HCT116 (cell line): ENCODE data around the gene SLC4A9. TPM values are rescaled to one million over a fixed set of nuclear protein-coding genes. Genes with fewer than 3 reads are reported as not detected.

ENCODE experiments used
- ATAC-seq: fragments of 200-7000 bp; cut with Tn5 transposase; 2 replicates; pipeline ENCODE4 v1.9.1; 2020; ENCODE audit warnings: mild to moderate bottlenecking, moderate library complexity
- BruUV-seq: library from RNA; stranded (reverse); fragments of 400-500 nt; replicated peaks from 2 replicates; lab custom pipeline; 2021; lab: Mats Ljungman, UMichigan
- CTCF ChIA-PET: fragments of 300-600 bp; sonication (Branson Sonifier 250); formaldehyde crosslinking; loops from one replicate; lab custom pipeline; 2021; ENCODE audit warnings: antibody characterized with exemption; lab: Charles Lee
- POLR2A ChIA-PET: fragments of 300-600, 350-600 bp; sonication (Branson Sonifier 250); formaldehyde crosslinking; loops from one replicate; lab custom pipeline; 2021; ENCODE audit warnings: antibody characterized with exemption; lab: Charles Lee
- RAD21 ChIA-PET, 2 experiments: fragments of 300-600 bp; sonication (Branson Sonifier 250); formaldehyde crosslinking; loops; one replicate each; lab custom pipeline; 2023; ENCODE audit warnings: low total read pairs in 2 of 2; ENCODE audit not compliant: uncharacterized antibody in 2 of 2, unreplicated experiment in 2 of 2, low non-redundant PET in 1 of 2; lab: Charles Lee
- DNase-seq: peaks from one replicate; pipeline ENCODE4 v3.0.0-alpha.2; 2010; ENCODE audit warnings: low read depth, low spot score
- H2AFZ ChIP-seq: fragments of 200-600 bp; shearing (Covaris generic), sonication (generic); 2 replicates; pipeline ENCODE4 v1.6.1; 2017; ENCODE audit warnings: low read depth, mixed run types, mixed read lengths, antibody characterized with exemption, low read length; ENCODE audit not compliant: poor library complexity, severe bottlenecking
- H3K27ac ChIP-seq: 2 replicates; pipeline ENCODE4 v1.5.1; 2012; ENCODE audit warnings: low read depth, low read length
- H3K27me3 ChIP-seq: fragments of 200-600 bp; sonication (generic); 2 replicates; pipeline ENCODE4 v1.6.1; 2016; ENCODE audit warnings: mixed run types, low read length, mixed read lengths; ENCODE audit not compliant: insufficient read depth
- H3K36me3 ChIP-seq, 2 experiments: fragments of 200-500 bp in 1 of 2; fragments of 200-600 bp in 1 of 2; sonication (Bioruptor generic) in 1 of 2; sonication (generic) in 1 of 2; 2 replicates each; pipeline versions ENCODE4 v1.5.1 to v1.6.1; 2014 to 2016; ENCODE audit warnings: low read length in 2 of 2, inconsistent platforms in 1 of 2, mixed read lengths in 1 of 2, mixed run types in 1 of 2; ENCODE audit not compliant: insufficient read depth in 2 of 2, control insufficient read depth in 1 of 2
- H3K4me1 ChIP-seq, 2 experiments: fragments of 200-600 bp in 1 of 2; sonication (generic) in 1 of 2; 2 replicates each; pipeline versions ENCODE4 v1.5.1 to v1.6.1; 2012 to 2017; ENCODE audit warnings: low read length in 2 of 2, inconsistent platforms in 1 of 2, mild to moderate bottlenecking in 1 of 2, mixed read lengths in 1 of 2, mixed run types in 1 of 2, moderate library complexity in 1 of 2; ENCODE audit not compliant: insufficient read depth in 2 of 2, control insufficient read depth in 1 of 2
- H3K4me2 ChIP-seq: fragments of 200-600 bp; sonication (generic); 2 replicates; pipeline ENCODE4 v1.6.1; 2017; ENCODE audit warnings: mixed run types, low read length, mixed read lengths
- H3K4me3 ChIP-seq, 2 experiments: fragments of 200-600 bp in 1 of 2; sonication (generic) in 1 of 2; replicated peaks in 1 of 2; 2 replicates each; pipeline ENCODE4 v1.5.1; 2011 to 2016; ENCODE audit warnings: low read length in 2 of 2, control low read depth in 1 of 2, low read depth in 1 of 2, mild to moderate bottlenecking in 1 of 2, mixed read lengths in 1 of 2, mixed run types in 1 of 2
- H3K79me2 ChIP-seq: fragments of 200-600 bp; sonication (generic); 2 replicates; pipeline ENCODE4 v1.6.1; 2017; ENCODE audit warnings: mild to moderate bottlenecking, mixed run types, low read length, moderate library complexity, mixed read lengths; ENCODE audit not compliant: insufficient read depth
- H3K9ac ChIP-seq: fragments of 200-600 bp; sonication (generic); 2 replicates; pipeline ENCODE4 v1.6.1; 2016; ENCODE audit warnings: low read length, mixed read lengths
- H3K9me2 ChIP-seq: fragments of 200-600 bp; sonication (generic), shearing (Covaris generic); 2 replicates; pipeline ENCODE4 v1.6.1; 2017; ENCODE audit warnings: mixed run types, mild to moderate bottlenecking, moderate library complexity; ENCODE audit not compliant: insufficient read depth
- H3K9me3 ChIP-seq, 2 experiments: fragments of 200-500 bp in 1 of 2; fragments of 200-600 bp in 1 of 2; sonication (Bioruptor generic) in 1 of 2; sonication (generic) in 1 of 2; 2 replicates each; pipeline ENCODE4 v1.6.1; 2014 to 2017; ENCODE audit warnings: low read length in 2 of 2, mixed read lengths in 2 of 2, inconsistent platforms in 1 of 2, low read depth in 1 of 2, mild to moderate bottlenecking in 1 of 2, mixed run types in 1 of 2, moderate library complexity in 1 of 2; ENCODE audit not compliant: control insufficient read depth in 1 of 2, insufficient read depth in 1 of 2
- H4K20me1 ChIP-seq: fragments of 200-600 bp; sonication (generic), shearing (Covaris generic); 2 replicates; pipeline ENCODE4 v1.6.1; 2017; ENCODE audit warnings: mixed run types, mild to moderate bottlenecking, moderate library complexity; ENCODE audit not compliant: insufficient read depth
- CBX3 ChIP-seq: IDR thresholded peaks from 2 replicates; pipeline ENCODE4 v1.6.1; 2012; ENCODE audit warnings: low read depth
- EGR1 ChIP-seq: IDR thresholded peaks from 2 replicates; pipeline ENCODE4 v1.6.1; 2012; ENCODE audit warnings: low read depth
- ELF1 ChIP-seq: IDR thresholded peaks from 2 replicates; pipeline ENCODE4 v1.6.1; 2012; ENCODE audit warnings: low read depth, borderline replicate concordance
- EZH2 ChIP-seq: fragments of 200-600 bp; sonication (generic); IDR thresholded peaks from 2 replicates; pipeline ENCODE4 v1.6.1; 2017; ENCODE audit warnings: antibody characterized with exemption, mixed run types
- EZH2phosphoT487 ChIP-seq: fragments of 200-600 bp; IDR thresholded peaks from 2 replicates; pipeline ENCODE4 v1.6.1; 2018; ENCODE audit warnings: antibody characterized with exemption, borderline replicate concordance
- JUND ChIP-seq: IDR thresholded peaks from 2 replicates; pipeline ENCODE4 v1.6.1; 2012
- POLR2AphosphoS5 ChIP-seq: IDR thresholded peaks from 2 replicates; pipeline ENCODE4 v1.6.1; 2011; ENCODE audit warnings: mild to moderate bottlenecking, low read depth, low read length, moderate library complexity
- SIN3A ChIP-seq: IDR thresholded peaks from 2 replicates; pipeline ENCODE4 v1.6.1; 2012; ENCODE audit warnings: low read depth
- SRF ChIP-seq: IDR thresholded peaks from 2 replicates; pipeline ENCODE4 v1.6.1; 2012; ENCODE audit warnings: low read depth
- YY1 ChIP-seq: IDR thresholded peaks from 2 replicates; pipeline ENCODE4 v1.6.1; 2011; ENCODE audit warnings: low read length, low read depth, moderate library complexity, mild to moderate bottlenecking; ENCODE audit not compliant: insufficient replicate concordance; ENCODE audit errors: extremely low read depth
- ZFX ChIP-seq: fragments of 450-650 bp; IDR thresholded peaks from 2 replicates; pipeline ENCODE4 v1.6.1; 2017
- intact Hi-C: fragments of 100-400 bp; cut with micrococcal nuclease; formaldehyde crosslinking; loops from 2 replicates; pipeline ENCODE4 v1.10.0; 2022
- total RNA-seq: library from RNA; stranded (reverse); gene quantifications from one replicate; pipeline ENCODE4 v1.2.1, GENCODE V29; 2021; ENCODE audit not compliant: unreplicated experiment

SLC4A9 gene
- total RNA-seq, 1 experiment from 2014 or later = 0.49 TPM

- POLR2A ChIA-PET = no interaction called here
- Histone ChIP-seq H3K4me2 (peak overlapping the region; percentile 18), H2AFZ (no peak overlapping the region), H3K79me2 (no peaks in the 10 kb centered on the region), H3K27ac (no peak overlapping the region), H3K9me3 (no peaks in the 10 kb centered on the region), H3K9me2 (no peaks in the 10 kb centered on the region)
- CTCF ChIA-PET = no interaction called here
- TF ChIP-seq JUND (no peak), YY1 (no peak), POLR2AphosphoS5 (peak; percentile 29; the same call in 1 of the 2 replicates), EGR1 (no peak), ZFX (no peak), CBX3 (no peak)
- TF ChIP-seq, all 23 proteins: peak for 1
- Histone ChIP-seq H3K27me3 (no peaks in the 10 kb centered on the region), H3K9ac (no peak overlapping the region), H4K20me1 (no peaks in the 10 kb centered on the region), H3K4me1 (peaks cover 9 to 15% of the 10 kb centered on the region in 2 experiments; a peak in 3 of 4 replicates), H3K4me3 (no peak overlapping the region), H3K36me3 (no peaks in the 10 kb centered on the region)
- DNase-seq (peak; percentile 52), ATAC-seq (peak; percentile 88)
- BruUV-seq = no TSS peak
- RAD21 ChIA-PET = no interaction called here
- intact Hi-C loops = no loop called here
Measured at GRCh38 chr5:140391732-140392131, 31.7 kb downstream of the SLC4A9 start.

GRCh38 chr5:140393738-140394137 lies 33.7 kb downstream of the SLC4A9 start:
- H3K4me3 ChIP-seq = no peak overlapping the region

More at GRCh38 chr5:140393738-140394137, 33.7 kb downstream of the SLC4A9 start:
- RAD21 ChIA-PET = no interaction called here
- no peaks in the 10 kb centered on the region for H3K9me3 ChIP-seq
- POLR2A ChIA-PET = no interaction called here
- no peaks in the 10 kb centered on the region for H3K9me2 ChIP-seq
- CTCF ChIA-PET = no interaction called here
- no peak overlapping the region for H3K27ac ChIP-seq
- H2AFZ ChIP-seq = no peak overlapping the region
- intact Hi-C loops = no loop called here
- no peak overlapping the region for H3K4me2 ChIP-seq
- ATAC-seq (no peak), DNase-seq (no peak)
- no peak overlapping the region for H3K9ac ChIP-seq
- H3K79me2 ChIP-seq = peaks cover 3% of the 10 kb centered on the region; the same call in 1 of the 2 replicates
- no TSS peak for BruUV-seq
- H4K20me1 ChIP-seq = no peaks in the 10 kb centered on the region
- TF ChIP-seq EZH2 (no peak), EGR1 (no peak), YY1 (no peak), SRF (no peak), EZH2phosphoT487 (no peak), SIN3A (no peak), ELF1 (no peak)
- peaks cover 15 to 20% of the 10 kb centered on the region in 2 experiments for H3K4me1 ChIP-seq
- H3K27me3 ChIP-seq = no peaks in the 10 kb centered on the region
- H3K36me3 ChIP-seq = no peaks in the 10 kb centered on the region
